H1 (cell line): ENCODE data around the gene ASB16. TPM values are rescaled to one million over a fixed set of nuclear protein-coding genes. Genes with fewer than 3 reads are reported as not detected.

Experiments
- BCL11A ChIP-seq, 2 experiments: IDR thresholded peaks; one replicate each; pipeline ENCODE4 v1.6.1; 2011; ENCODE audit warnings: low read depth in 2 of 2, low read length in 2 of 2, mild to moderate bottlenecking in 2 of 2
- SAP30 ChIP-seq: fragments of 300-600 bp; sonication (generic); IDR thresholded peaks from 2 replicates; pipeline ENCODE4 v1.7.1; 2012; ENCODE audit warnings: low read length, moderate library complexity, mild to moderate bottlenecking, inconsistent platforms; ENCODE audit not compliant: insufficient read depth, insufficient replicate concordance
- SP1 ChIP-seq: IDR thresholded peaks from 2 replicates; pipeline ENCODE4 v1.6.1; 2011; ENCODE audit warnings: low read depth, low read length
- TEAD4 ChIP-seq: IDR thresholded peaks from 2 replicates; pipeline ENCODE4 v1.6.1; 2012; ENCODE audit warnings: low read depth, low read length, inconsistent platforms, mixed read lengths
- YY1 ChIP-seq: IDR thresholded peaks from 2 replicates; pipeline ENCODE4 v1.6.1; 2011; ENCODE audit warnings: low read depth, mild to moderate bottlenecking, low read length
- polyA plus RNA-seq, 7 experiments: library from polyadenylated mRNA; depleted of rRNA in 3 of 7; stranded (reverse) in 5 of 7; unstranded in 2 of 7; fragments of >200 nt in 5 of 7; fragments of 200-250 nt in 2 of 7; gene quantifications; 1 replicate in 5 of 7; 2 replicates in 1 of 7; 4 replicates in 1 of 7; pipeline versions ENCODE4 v1.2.1 to v1.2.3, GENCODE V29; 2011 to 2013; ENCODE audit warnings: missing spikeins in 2 of 7, mixed read lengths in 2 of 7
- total RNA-seq: library from RNA; stranded (reverse); fragmentation: NEBNext Ultra II Directional; extraction: Animal tissue kit (Norgen Biotek cat#: 25700); gene quantifications from 2 replicates; pipeline ENCODE4 v1.2.1, GENCODE V29; 2021
- TF ChIP-seq, protein P1 (sequence below): fragments of 300-600 bp; sonication (generic); IDR thresholded peaks from 2 replicates; pipeline ENCODE4 v1.7.1; 2012; ENCODE audit warnings: low read length, moderate library complexity, mild to moderate bottlenecking, inconsistent platforms; ENCODE audit not compliant: insufficient replicate concordance

The ASB16 gene
- total and polyA plus RNA-seq, 2 of the 8 experiments (the other 6 are each of a cell fraction or from before 2014, with no cell fraction given) = 0.05 TPM; not detected in 1

DNA sequence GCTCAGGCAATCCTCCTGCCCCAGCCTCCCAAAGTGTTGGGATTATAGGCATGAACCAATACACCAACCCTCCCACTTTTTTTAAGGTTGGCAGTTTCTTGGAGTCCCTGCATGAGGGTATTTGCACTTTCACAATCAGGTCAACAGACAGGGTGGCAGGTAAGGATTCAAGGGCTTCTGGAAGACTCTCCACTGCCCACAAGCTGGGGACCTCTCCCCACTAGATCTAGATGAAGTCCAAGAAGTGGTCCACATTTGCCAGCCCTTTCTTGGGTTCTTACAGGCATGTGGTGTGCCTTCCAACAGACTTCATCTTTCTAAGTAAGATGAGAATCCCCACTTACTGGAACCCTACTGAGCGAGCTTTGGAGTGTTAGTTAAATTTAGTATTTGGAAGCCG lies 3.9 kb downstream of the ASB16 start (continued):
- no peak for TF ChIP-seq SAP30
- TF ChIP-seq YY1 = no peak
- TF ChIP-seq SP1 = no peak
- no peak for TF ChIP-seq TEAD4
- TF ChIP-seq, protein P1, sequence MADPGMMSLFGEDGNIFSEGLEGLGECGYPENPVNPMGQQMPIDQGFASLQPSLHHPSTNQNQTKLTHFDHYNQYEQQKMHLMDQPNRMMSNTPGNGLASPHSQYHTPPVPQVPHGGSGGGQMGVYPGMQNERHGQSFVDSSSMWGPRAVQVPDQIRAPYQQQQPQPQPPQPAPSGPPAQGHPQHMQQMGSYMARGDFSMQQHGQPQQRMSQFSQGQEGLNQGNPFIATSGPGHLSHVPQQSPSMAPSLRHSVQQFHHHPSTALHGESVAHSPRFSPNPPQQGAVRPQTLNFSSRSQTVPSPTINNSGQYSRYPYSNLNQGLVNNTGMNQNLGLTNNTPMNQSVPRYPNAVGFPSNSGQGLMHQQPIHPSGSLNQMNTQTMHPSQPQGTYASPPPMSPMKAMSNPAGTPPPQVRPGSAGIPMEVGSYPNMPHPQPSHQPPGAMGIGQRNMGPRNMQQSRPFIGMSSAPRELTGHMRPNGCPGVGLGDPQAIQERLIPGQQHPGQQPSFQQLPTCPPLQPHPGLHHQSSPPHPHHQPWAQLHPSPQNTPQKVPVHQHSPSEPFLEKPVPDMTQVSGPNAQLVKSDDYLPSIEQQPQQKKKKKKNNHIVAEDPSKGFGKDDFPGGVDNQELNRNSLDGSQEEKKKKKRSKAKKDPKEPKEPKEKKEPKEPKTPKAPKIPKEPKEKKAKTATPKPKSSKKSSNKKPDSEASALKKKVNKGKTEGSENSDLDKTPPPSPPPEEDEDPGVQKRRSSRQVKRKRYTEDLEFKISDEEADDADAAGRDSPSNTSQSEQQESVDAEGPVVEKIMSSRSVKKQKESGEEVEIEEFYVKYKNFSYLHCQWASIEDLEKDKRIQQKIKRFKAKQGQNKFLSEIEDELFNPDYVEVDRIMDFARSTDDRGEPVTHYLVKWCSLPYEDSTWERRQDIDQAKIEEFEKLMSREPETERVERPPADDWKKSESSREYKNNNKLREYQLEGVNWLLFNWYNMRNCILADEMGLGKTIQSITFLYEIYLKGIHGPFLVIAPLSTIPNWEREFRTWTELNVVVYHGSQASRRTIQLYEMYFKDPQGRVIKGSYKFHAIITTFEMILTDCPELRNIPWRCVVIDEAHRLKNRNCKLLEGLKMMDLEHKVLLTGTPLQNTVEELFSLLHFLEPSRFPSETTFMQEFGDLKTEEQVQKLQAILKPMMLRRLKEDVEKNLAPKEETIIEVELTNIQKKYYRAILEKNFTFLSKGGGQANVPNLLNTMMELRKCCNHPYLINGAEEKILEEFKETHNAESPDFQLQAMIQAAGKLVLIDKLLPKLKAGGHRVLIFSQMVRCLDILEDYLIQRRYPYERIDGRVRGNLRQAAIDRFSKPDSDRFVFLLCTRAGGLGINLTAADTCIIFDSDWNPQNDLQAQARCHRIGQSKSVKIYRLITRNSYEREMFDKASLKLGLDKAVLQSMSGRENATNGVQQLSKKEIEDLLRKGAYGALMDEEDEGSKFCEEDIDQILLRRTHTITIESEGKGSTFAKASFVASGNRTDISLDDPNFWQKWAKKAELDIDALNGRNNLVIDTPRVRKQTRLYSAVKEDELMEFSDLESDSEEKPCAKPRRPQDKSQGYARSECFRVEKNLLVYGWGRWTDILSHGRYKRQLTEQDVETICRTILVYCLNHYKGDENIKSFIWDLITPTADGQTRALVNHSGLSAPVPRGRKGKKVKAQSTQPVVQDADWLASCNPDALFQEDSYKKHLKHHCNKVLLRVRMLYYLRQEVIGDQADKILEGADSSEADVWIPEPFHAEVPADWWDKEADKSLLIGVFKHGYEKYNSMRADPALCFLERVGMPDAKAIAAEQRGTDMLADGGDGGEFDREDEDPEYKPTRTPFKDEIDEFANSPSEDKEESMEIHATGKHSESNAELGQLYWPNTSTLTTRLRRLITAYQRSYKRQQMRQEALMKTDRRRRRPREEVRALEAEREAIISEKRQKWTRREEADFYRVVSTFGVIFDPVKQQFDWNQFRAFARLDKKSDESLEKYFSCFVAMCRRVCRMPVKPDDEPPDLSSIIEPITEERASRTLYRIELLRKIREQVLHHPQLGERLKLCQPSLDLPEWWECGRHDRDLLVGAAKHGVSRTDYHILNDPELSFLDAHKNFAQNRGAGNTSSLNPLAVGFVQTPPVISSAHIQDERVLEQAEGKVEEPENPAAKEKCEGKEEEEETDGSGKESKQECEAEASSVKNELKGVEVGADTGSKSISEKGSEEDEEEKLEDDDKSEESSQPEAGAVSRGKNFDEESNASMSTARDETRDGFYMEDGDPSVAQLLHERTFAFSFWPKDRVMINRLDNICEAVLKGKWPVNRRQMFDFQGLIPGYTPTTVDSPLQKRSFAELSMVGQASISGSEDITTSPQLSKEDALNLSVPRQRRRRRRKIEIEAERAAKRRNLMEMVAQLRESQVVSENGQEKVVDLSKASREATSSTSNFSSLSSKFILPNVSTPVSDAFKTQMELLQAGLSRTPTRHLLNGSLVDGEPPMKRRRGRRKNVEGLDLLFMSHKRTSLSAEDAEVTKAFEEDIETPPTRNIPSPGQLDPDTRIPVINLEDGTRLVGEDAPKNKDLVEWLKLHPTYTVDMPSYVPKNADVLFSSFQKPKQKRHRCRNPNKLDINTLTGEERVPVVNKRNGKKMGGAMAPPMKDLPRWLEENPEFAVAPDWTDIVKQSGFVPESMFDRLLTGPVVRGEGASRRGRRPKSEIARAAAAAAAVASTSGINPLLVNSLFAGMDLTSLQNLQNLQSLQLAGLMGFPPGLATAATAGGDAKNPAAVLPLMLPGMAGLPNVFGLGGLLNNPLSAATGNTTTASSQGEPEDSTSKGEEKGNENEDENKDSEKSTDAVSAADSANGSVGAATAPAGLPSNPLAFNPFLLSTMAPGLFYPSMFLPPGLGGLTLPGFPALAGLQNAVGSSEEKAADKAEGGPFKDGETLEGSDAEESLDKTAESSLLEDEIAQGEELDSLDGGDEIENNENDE = no peak
- TF ChIP-seq BCL11A (IDR thresholded peaks at IDR 0.05; ENCODE audit: low read depth in 2 of 2, low read length in 2 of 2) = no peak
